HG03442 (cell line): Measurements from ENCODE around the gene RPTOR.

ENCODE experiments used
- ATAC-seq: cut with Tn5 transposase; IDR thresholded peaks from one replicate; pipeline ENCODE4 v1.9.1; 2021; ENCODE audit warnings: mild to moderate bottlenecking, moderate library complexity; ENCODE audit not compliant: unreplicated experiment

The RPTOR gene

GRCh38 chr17:80947200-80947940, 402.7 kb downstream of the RPTOR start:
- no peak for ATAC-seq

- no peak for ATAC-seq
Measured at GRCh38 chr17:80948019-80948975, 403.7 kb downstream of the RPTOR start.

GRCh38 chr17:80948976-80949450, 404.4 kb downstream of the RPTOR start:
- ATAC-seq: no peak

- no peak for ATAC-seq
Measured at GRCh38 chr17:80949451-80950421, 405.1 kb downstream of the RPTOR start.

GRCh38 chr17:80950466-80951120, 406.0 kb downstream of the RPTOR start:
- no peak for ATAC-seq

GRCh38 chr17:80951121-80952090, 406.8 kb downstream of the RPTOR start:
- no peak for ATAC-seq

- ATAC-seq: no peak
Measured at GRCh38 chr17:80952291-80952690, 407.7 kb downstream of the RPTOR start.

- ATAC-seq: no peak
Measured at GRCh38 chr17:80953471-80954315, 409.1 kb downstream of the RPTOR start.

- no peak for ATAC-seq
Measured at GRCh38 chr17:80955078-80955477, 410.4 kb downstream of the RPTOR start.

- no peak for ATAC-seq
Measured at GRCh38 chr17:80955671-80956280, 411.1 kb downstream of the RPTOR start.

- ATAC-seq: no peak
Measured at GRCh38 chr17:80956321-80957190, 411.9 kb downstream of the RPTOR start.

- no peak for ATAC-seq
Measured at GRCh38 chr17:80957461-80957941, 412.9 kb downstream of the RPTOR start.

- no peak for ATAC-seq
Measured at GRCh38 chr17:80959330-80960036, 414.8 kb downstream of the RPTOR start.

- ATAC-seq: no peak
Measured at GRCh38 chr17:80960037-80960796, 415.6 kb downstream of the RPTOR start.

- no peak for ATAC-seq
Measured at GRCh38 chr17:80960797-80961452, 416.3 kb downstream of the RPTOR start.
